Fibroblast of peridontal ligament (primary cell): ENCODE measurements around the gene LMBR1L.
A peak's percentile ranks its signal among the peaks of the same experiment; 100 is the strongest.

ENCODE experiments used
- DNase-seq: peaks from one replicate; pipeline ENCODE4 v3.0.0-alpha.2; 2010; ENCODE audit errors: extremely low read depth

LMBR1L gene

DNA sequence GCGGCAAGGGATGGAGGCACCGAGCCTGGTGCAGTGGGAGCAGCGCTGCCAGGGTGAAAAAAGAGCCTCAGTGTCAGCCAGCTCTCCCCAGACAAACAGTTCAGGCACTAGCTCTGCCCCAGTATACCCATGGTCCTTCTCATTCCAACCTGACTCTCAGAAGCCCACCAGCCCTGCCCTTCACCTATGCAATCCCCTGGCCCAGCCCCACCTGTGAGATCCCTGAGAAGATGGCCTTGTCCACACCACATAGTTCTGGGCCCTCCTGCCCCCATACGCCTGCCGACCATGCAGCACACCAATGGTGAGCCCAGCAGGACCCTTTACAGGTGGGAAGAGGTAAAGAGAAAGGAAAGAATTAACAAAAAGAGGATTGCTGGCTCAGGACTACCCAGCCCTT is 56.6 kb downstream of the LMBR1L start:
- DNase-seq = no peak

DNA sequence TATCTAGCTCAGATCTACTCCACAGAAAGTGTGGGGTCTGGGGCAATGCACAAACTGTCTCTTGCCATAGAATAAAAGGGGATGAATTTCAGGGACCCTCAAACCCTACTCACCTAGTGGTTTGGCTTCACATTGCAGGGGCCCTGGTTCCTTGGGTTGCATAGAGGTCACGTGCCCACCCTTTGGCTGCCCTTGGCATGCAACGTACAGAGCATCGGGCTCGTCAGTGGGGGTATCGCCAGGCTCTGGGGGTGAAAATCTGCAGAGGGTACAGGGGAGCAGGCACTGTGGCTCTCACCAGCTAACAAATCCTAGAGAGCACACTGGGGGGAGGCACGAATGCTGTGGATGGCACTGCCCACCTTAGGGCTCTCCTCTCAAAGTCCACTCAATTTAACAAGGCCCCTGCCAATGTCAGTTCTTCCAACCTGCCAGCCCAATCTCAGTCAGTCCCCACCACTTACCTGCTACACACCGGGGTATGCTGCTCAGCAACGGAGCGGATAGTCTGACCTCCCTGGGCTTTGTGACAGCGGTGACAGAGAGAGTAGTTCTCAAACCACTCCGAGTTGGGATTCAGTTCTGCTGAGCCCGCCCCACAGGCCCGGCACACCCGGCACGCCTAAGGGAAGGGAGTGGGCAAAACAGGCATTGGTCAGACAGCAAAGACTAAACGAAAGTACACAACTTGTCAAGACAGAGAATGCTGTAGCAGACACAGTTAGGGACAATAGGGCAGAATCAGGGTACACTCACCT is 58.0 kb downstream of the LMBR1L start:
- no peak for DNase-seq

DNA sequence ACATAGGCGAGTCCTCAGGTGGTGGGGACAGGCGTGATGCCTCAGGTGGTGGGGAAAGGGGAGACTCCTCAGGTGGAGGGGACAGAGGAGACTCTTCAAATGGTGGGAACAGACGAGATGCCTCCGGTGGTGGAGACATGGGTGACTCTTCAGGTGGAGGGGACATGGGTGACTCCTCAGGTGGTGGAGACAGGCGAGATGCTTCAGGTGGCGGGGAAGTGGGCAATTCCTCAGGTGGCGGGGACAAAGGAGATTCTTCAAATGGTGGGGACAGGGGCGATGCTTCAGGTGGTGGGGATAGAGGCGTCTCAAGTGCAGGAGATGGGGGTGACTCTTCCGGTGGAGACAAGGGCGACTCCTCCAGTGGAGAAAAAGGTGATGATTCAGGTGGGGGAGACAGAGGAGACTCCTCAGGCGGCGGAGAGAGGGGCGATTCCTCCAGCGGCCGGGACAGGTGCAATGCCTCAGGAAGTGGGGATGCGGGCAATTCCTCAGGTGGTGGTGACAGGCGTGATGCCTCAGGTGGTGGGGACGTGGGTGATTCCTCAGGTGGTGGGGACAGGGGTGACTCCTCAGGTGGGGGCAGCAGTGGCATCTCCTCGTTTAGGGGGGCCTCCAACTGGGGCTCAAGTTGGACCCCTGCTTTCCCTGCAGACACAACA is 58.7 kb downstream of the LMBR1L start:
- DNase-seq = no peak

DNA sequence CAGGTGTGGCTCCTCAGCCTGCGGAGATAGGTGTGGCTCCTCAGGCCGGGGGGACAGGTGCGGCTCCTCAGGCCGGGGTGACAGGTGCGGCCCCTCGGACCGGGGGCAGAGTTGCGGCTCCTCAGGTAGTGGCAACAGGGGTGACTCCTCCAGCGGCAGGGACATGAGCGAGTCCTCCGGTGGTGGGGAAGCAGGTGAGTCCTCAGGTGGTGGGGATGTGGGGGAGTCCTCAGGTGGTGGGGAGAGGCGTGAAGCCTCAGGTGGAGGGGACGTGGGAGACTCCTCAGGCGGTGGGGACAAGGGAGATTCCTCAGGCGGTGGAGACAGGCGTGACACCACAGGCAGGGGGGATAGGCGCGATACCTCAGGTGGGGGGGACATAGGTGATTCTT is 59.3 kb downstream of the LMBR1L start:
- DNase-seq = no peak

DNA sequence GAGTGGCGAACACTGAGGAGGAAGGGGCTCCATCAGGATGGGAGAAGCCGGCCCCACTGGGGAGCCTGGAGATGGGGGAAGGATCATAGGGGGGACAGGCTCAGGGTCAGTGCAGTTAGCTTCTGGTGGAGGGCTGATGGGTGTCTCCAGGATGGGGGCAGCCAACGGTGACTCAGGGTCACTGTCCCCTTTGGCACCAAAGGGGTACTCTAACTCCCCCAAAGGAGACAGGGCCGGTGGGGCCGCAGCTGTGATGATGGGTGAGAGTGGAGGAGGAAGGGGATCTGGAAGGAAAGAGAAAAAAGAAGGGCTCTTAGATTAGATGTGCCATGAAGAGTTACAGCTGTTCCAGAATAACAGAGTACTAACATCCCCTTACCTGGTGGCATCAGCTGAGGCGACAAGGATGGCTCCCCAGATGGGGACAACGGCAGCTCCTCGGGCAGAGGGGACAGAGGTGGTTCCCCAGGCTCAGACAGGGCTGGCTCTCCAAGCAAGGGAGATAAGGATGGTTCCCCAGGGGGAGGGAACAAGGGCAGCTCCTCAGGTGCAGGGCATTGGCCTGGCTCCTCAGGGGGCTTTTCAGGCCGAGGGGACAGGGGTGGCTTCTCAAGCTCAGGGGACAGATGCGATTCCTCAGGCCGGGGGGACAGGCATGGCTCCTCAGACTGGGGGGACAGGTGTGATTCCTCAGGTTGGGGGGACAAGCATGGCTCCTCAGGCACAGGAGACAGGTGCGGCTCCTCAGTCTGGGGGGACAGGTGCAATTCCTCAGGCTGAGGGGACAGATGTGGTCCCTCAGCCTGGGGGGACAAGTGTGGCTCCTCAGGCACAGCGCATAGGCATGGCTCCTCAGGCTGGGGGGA is 59.9 kb downstream of the LMBR1L start:
- no peak for DNase-seq

DNA sequence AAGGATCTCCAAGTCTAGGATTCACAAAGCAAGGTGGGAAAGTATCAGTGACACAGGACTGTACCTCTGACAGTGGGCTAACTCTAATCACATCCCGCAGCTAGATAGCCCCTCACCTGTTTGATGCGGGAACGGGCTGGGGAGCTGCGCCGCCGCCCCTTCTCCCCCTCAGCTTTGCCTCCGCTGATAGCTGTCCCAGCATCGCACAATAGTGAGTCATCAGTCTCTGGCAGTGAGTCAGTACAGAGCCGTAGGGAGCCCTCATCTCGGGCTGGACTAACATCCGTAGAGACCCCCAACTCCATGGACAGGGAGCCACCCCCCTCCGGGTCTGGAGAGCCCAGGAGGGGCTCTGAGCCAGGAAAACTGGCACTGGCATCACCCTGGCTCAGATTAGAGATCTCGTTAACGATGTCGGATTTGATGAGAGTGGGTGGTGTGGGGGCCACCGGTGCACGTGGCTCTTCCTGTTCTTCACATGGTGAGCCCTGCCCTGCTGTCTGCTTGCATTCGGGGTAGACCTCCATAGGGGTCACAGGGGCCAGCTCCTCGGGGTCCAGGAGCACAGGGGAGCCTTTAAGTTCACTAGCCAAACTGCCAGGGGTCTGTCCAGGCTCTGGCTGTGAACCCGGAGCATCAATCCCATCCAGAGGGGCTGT is 61.0 kb downstream of the LMBR1L start:
- DNase-seq = peak; percentile 27

DNA sequence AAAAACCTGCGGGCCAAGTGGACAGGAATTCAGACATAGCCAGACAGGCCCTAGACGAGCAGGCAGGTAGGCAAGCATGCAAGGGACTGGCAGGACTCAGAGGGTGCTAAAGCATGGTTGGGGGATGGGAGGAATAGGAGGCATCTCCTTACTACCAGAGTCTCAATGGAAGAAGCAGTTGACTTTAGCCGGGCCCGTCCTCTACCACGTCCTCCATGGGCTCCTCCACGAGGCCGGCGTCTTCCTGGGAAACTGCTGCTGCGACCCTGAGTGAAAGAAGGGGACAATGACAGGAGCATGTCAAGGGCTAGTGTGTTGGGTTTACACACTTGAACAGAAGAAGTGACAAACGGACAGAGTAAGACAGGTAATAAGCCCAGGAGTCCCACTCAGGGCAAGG is 61.7 kb downstream of the LMBR1L start:
- DNase-seq = no peak
